ENCODE measurements around the gene LDLRAD3.

LDLRAD3 gene

DNA sequence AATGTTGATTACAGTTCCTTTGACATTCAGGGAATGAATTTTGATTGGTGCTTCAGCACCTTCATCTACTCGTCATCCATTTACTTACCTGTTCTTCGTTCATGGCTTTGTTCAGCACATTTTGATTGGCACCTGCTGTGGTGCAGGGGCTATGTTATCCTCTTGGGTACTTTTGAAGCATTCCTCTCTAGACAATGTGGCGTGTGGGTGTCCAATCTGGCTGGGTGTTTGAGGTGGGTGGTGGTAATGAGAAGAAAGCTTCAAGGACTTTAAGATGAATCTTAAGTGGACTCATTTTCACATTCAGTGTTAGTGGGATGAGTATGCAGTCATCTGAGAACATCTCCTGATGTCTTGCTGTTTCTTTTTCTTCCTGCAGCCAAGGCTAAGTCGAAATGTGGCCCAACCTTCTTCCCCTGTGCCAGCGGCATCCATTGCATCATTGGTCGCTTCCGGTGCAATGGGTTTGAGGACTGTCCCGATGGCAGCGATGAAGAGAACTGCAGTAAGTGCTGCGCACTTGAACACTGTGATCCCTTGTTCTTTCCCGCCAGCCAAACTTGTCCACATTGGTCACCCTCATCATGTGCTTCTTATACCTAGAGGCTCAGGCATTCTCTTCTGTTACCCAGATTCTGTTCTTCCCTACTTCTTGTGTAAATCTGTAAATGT is 137.5 kb downstream of the LDLRAD3 start:
- H2AFZ ChIP-seq (ENCODE audit: low read depth, low read length), result no peak overlapping the region
- H3K4me2 ChIP-seq (ENCODE audit: low read length), result no peak overlapping the region
- peaks cover 10% of the 10 kb centered on the region; the same call in 1 of the 2 replicates for H3K27me3 ChIP-seq (ENCODE audit: low read depth, low read length)
- TF ChIP-seq, protein P1, sequence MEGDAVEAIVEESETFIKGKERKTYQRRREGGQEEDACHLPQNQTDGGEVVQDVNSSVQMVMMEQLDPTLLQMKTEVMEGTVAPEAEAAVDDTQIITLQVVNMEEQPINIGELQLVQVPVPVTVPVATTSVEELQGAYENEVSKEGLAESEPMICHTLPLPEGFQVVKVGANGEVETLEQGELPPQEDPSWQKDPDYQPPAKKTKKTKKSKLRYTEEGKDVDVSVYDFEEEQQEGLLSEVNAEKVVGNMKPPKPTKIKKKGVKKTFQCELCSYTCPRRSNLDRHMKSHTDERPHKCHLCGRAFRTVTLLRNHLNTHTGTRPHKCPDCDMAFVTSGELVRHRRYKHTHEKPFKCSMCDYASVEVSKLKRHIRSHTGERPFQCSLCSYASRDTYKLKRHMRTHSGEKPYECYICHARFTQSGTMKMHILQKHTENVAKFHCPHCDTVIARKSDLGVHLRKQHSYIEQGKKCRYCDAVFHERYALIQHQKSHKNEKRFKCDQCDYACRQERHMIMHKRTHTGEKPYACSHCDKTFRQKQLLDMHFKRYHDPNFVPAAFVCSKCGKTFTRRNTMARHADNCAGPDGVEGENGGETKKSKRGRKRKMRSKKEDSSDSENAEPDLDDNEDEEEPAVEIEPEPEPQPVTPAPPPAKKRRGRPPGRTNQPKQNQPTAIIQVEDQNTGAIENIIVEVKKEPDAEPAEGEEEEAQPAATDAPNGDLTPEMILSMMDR (IDR thresholded peaks at IDR 0.05; ENCODE audit: low read depth, low read length), result no peak
- TF ChIP-seq EZH2phosphoT487 (IDR thresholded peaks at IDR 0.05; ENCODE audit: low read depth), result no peak
- H3K36me3 ChIP-seq (replicated peaks; ENCODE audit: low read depth, low read length), result no peaks in the 10 kb centered on the region
- no peak overlapping the region for H3K27ac ChIP-seq (ENCODE audit: low read length)
- no peak overlapping the region for H3K4me3 ChIP-seq (ENCODE audit: low read length)
- H3K79me2 ChIP-seq (ENCODE audit: low read length), result no peaks in the 10 kb centered on the region
- no peaks in the 10 kb centered on the region for H3K4me1 ChIP-seq (ENCODE audit: low read length)
- no peaks in the 10 kb centered on the region for H4K20me1 ChIP-seq (ENCODE audit: insufficient read depth, low read length)
- H3K9me3 ChIP-seq (ENCODE audit: insufficient read depth, low read length), result no peaks in the 10 kb centered on the region
- no peak overlapping the region for H3K9ac ChIP-seq (ENCODE audit: low read length)

DNA sequence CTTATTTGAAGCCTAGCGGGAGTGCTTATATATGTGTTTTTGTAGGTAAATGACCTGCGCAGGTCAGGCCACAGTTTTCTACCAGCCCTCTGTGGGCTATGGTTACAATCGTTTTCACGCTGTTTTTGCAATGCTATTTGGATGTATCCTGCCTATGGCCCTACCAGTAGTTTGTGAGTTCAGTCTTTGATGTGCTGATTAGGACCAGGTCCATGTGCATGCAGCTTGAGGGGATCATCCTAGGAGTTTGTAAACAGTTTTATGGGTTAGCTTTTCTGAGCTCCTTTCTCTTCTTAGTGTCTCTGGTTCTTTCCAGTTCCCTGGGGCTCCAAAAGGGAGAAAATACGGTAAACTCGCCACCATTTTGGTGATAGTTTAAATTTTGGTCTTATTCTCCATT is 142.5 kb downstream of the LDLRAD3 start:
- Histone ChIP-seq H3K79me2 (ENCODE audit: low read length) (no peaks in the 10 kb centered on the region), H3K9ac (ENCODE audit: low read length) (no peak overlapping the region), H3K4me1 (ENCODE audit: low read length) (no peaks in the 10 kb centered on the region), H3K36me3 (replicated peaks; ENCODE audit: low read depth, low read length) (no peaks in the 10 kb centered on the region), H3K27ac (ENCODE audit: low read length) (no peak overlapping the region), H3K4me2 (ENCODE audit: low read length) (no peak overlapping the region), H3K4me3 (ENCODE audit: low read length) (no peak overlapping the region), H3K27me3 (ENCODE audit: low read depth, low read length) (peaks cover 29% of the 10 kb centered on the region), H3K9me3 (ENCODE audit: insufficient read depth, low read length) (no peaks in the 10 kb centered on the region), H2AFZ (ENCODE audit: low read depth, low read length) (no peak overlapping the region), H4K20me1 (ENCODE audit: insufficient read depth, low read length) (no peaks in the 10 kb centered on the region)
- TF ChIP-seq, protein P1 (IDR thresholded peaks at IDR 0.05; ENCODE audit: low read depth, low read length), result no peak
- TF ChIP-seq EZH2phosphoT487 (IDR thresholded peaks at IDR 0.05; ENCODE audit: low read depth), result no peak

DNA sequence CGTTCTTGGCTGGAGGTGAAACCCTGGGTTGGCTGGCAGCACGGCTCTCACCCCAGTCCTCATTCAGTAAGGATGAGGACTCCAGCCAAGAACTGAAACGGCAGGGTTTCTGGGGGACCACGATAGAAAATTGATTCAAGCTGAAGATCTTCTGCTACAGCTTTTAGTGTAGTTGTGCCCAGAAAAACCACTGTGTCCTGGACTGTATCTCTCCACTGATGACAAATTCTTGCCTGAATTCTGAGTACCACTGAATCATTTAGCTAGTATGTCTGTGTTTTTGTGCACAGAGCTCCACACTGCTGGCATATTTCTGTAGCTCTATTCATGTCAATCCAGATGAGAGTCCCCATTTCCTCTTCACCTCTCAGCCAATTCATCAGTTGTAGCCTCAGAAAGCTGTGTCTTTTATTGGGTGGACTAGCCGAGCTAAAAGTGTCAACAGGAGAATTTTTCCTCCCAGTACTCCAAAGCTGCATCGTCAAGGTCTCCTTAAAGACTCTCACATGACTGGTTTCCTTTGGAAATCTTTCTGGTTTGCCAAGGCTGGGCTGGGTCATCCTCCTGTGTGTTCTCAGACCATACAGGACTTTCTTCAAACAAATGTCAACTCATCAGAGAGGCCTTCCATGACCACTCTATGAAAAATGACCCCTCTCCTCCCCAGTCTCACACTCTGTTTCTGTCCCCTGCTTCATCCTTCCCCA is 144.6 kb downstream of the LDLRAD3 start:
- H3K27ac ChIP-seq (ENCODE audit: low read length), result no peak overlapping the region
- H3K4me1 ChIP-seq (ENCODE audit: low read length), result no peaks in the 10 kb centered on the region
- no peak overlapping the region for H3K4me3 ChIP-seq (ENCODE audit: low read length)
- no peaks in the 10 kb centered on the region for H3K79me2 ChIP-seq (ENCODE audit: low read length)
- peaks cover 34% of the 10 kb centered on the region for H3K27me3 ChIP-seq (ENCODE audit: low read depth, low read length)
- H3K36me3 ChIP-seq (replicated peaks; ENCODE audit: low read depth, low read length), result no peaks in the 10 kb centered on the region
- H3K4me2 ChIP-seq (ENCODE audit: low read length), result no peak overlapping the region
- no peaks in the 10 kb centered on the region for H3K9me3 ChIP-seq (ENCODE audit: insufficient read depth, low read length)
- TF ChIP-seq EZH2phosphoT487 (IDR thresholded peaks at IDR 0.05; ENCODE audit: low read depth), result no peak
- TF ChIP-seq, protein P1 (IDR thresholded peaks at IDR 0.05; ENCODE audit: low read depth, low read length), result no peak
- no peak overlapping the region for H2AFZ ChIP-seq (ENCODE audit: low read depth, low read length)
- no peak overlapping the region for H3K9ac ChIP-seq (ENCODE audit: low read length)
- no peaks in the 10 kb centered on the region for H4K20me1 ChIP-seq (ENCODE audit: insufficient read depth, low read length)

DNA sequence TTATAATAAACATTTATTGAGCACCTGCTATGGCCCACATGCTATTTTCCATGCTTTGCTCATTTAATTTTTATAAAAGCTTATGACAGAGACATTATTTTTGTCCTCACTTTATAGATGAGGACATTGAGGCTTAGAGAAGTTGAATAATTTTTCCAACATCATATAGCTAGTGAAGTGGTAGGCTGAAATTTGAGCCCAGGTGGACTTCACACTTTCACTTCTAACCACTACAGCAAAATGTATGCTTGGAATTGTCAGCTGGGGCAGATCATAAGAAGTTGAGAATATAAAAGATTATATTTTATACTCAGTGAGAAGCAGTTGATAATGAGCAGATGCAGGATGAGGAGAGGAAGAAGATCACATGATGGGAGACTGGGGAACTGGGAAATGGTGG is 146.1 kb downstream of the LDLRAD3 start:
- TF ChIP-seq, protein P1 (IDR thresholded peaks at IDR 0.05; ENCODE audit: low read depth, low read length), result no peak
- no peak for TF ChIP-seq EZH2phosphoT487 (IDR thresholded peaks at IDR 0.05; ENCODE audit: low read depth)
- H2AFZ ChIP-seq (ENCODE audit: low read depth, low read length), result no peak overlapping the region
- no peaks in the 10 kb centered on the region for H3K4me1 ChIP-seq (ENCODE audit: low read length)
- H3K4me2 ChIP-seq (ENCODE audit: low read length), result no peak overlapping the region
- no peaks in the 10 kb centered on the region for H3K36me3 ChIP-seq (replicated peaks; ENCODE audit: low read depth, low read length)
- no peaks in the 10 kb centered on the region for H3K79me2 ChIP-seq (ENCODE audit: low read length)
- peaks cover 30% of the 10 kb centered on the region for H3K27me3 ChIP-seq (ENCODE audit: low read depth, low read length)
- no peak overlapping the region for H3K27ac ChIP-seq (ENCODE audit: low read length)
- no peaks in the 10 kb centered on the region for H3K9me3 ChIP-seq (ENCODE audit: insufficient read depth, low read length)
- H4K20me1 ChIP-seq (ENCODE audit: insufficient read depth, low read length), result no peaks in the 10 kb centered on the region
- H3K9ac ChIP-seq (ENCODE audit: low read length), result no peak overlapping the region
- no peak overlapping the region for H3K4me3 ChIP-seq (ENCODE audit: low read length)
